DND-41 (cell line): ENCODE measurements around the gene C1QL2.
A peak's percentile ranks its signal among the peaks of the same experiment; 100 is the strongest.

Experiments used
- ATAC-seq: fragments of 200-7000 bp; cut with Tn5 transposase; 3 replicates; pipeline ENCODE4 v1.9.1; 2021; ENCODE audit warnings: low read depth; ENCODE audit not compliant: insufficient read depth
- DNase-seq: peaks from one replicate; pipeline ENCODE4 v3.0.0-alpha.2; 2020
- H2AFZ ChIP-seq: 2 replicates; pipeline ENCODE4 v1.6.0; 2012; ENCODE audit warnings: low read depth, low read length
- H3K27ac ChIP-seq: 2 replicates; pipeline ENCODE4 v1.5.1; 2012; ENCODE audit warnings: low read length, inconsistent platforms
- H3K27me3 ChIP-seq: fragments of 200-600 bp; sonication (generic); 2 replicates; pipeline ENCODE4 v1.6.0; 2012; ENCODE audit warnings: low read length, mild to moderate bottlenecking, inconsistent platforms; ENCODE audit not compliant: insufficient read depth, poor library complexity
- H3K36me3 ChIP-seq: 2 replicates; pipeline ENCODE4 v1.5.1; 2012; ENCODE audit warnings: low read length, inconsistent platforms; ENCODE audit not compliant: insufficient read depth
- H3K4me1 ChIP-seq: 2 replicates; pipeline ENCODE4 v1.5.1; 2012; ENCODE audit warnings: mild to moderate bottlenecking, low read length; ENCODE audit not compliant: insufficient read depth
- H3K4me2 ChIP-seq: 2 replicates; pipeline ENCODE4 v1.6.0; 2012; ENCODE audit warnings: mild to moderate bottlenecking, moderate library complexity, low read length, inconsistent platforms; ENCODE audit not compliant: insufficient read depth
- H3K4me3 ChIP-seq, 2 experiments: fragments of 200-600 bp in 1 of 2; shearing (Covaris generic) in 1 of 2; 2 replicates each; pipeline ENCODE4 v1.5.1; 2012 to 2016; ENCODE audit warnings: inconsistent platforms in 2 of 2, low read length in 2 of 2, mild to moderate bottlenecking in 2 of 2, low read depth in 1 of 2, moderate library complexity in 1 of 2
- H3K79me2 ChIP-seq: 2 replicates; pipeline ENCODE4 v1.6.0; 2012; ENCODE audit warnings: low read length, inconsistent platforms; ENCODE audit not compliant: insufficient read depth
- H3K9ac ChIP-seq: 2 replicates; pipeline ENCODE4 v1.6.0; 2012; ENCODE audit warnings: low read depth, mild to moderate bottlenecking, inconsistent platforms, low read length, moderate library complexity
- H3K9me3 ChIP-seq: 2 replicates; pipeline ENCODE4 v1.5.1; 2012; ENCODE audit warnings: low read length, moderate library complexity, mild to moderate bottlenecking, inconsistent platforms; ENCODE audit not compliant: insufficient read depth, severe bottlenecking
- H4K20me1 ChIP-seq: 2 replicates; pipeline ENCODE4 v1.6.0; 2012; ENCODE audit warnings: low read length; ENCODE audit not compliant: insufficient read depth
- EZH2 ChIP-seq: IDR thresholded peaks from 3 replicates; pipeline ENCODE4 v1.6.1; 2012; ENCODE audit warnings: borderline replicate concordance, low read depth, mild to moderate bottlenecking, moderate library complexity, low read length, inconsistent platforms; ENCODE audit not compliant: severe bottlenecking
- TF ChIP-seq, protein P1 (sequence below): IDR thresholded peaks from 2 replicates; pipeline ENCODE4 v1.5.1; 2012; ENCODE audit warnings: borderline replicate concordance, low read length, moderate library complexity, mild to moderate bottlenecking; ENCODE audit not compliant: poor library complexity, severe bottlenecking; ENCODE audit errors: extremely low read depth

Gene C1QL2

DNA sequence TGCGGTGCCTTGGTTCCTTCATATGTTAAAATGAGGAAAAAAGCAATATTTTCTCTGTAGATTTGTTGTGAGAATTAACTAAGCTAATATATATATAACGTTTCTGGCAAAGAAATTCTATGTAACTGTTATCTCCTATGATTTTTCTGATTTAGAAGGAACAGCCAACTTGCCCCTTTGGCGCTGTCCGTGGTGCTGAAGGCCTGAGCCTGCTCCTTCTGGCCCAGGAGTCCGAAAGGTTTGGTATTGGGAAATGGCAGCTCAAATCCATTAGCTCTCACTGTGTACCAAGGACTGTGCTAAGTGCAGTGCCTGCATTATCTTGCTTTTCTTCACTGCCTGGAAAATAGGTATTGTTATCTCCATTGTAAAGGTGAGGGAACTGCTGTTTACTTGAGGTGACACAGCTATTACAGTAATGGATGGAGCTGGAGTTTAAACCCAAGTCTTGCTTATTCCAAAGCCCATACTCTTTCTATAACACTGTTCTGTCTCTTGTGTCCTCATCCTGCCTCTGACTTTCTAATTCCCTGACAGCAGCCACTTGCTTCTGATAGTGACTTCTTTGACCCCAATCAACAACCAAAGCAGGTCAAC lies 52.2 kb downstream of the C1QL2 start:
- DNase-seq = peak; percentile 63
- Histone ChIP-seq H3K27ac (no peak overlapping the region), H3K36me3 (no peaks in the 10 kb centered on the region), H3K4me1 (no peaks in the 10 kb centered on the region), H3K27me3 (no peaks in the 10 kb centered on the region), H3K79me2 (no peaks in the 10 kb centered on the region), H3K9me3 (no peaks in the 10 kb centered on the region), H4K20me1 (no peaks in the 10 kb centered on the region), H3K4me2 (no peak overlapping the region), H3K4me3 (no peak overlapping the region), H3K9ac (no peak overlapping the region), H2AFZ (no peak overlapping the region)
- no peak for TF ChIP-seq EZH2
- TF ChIP-seq, protein P1, sequence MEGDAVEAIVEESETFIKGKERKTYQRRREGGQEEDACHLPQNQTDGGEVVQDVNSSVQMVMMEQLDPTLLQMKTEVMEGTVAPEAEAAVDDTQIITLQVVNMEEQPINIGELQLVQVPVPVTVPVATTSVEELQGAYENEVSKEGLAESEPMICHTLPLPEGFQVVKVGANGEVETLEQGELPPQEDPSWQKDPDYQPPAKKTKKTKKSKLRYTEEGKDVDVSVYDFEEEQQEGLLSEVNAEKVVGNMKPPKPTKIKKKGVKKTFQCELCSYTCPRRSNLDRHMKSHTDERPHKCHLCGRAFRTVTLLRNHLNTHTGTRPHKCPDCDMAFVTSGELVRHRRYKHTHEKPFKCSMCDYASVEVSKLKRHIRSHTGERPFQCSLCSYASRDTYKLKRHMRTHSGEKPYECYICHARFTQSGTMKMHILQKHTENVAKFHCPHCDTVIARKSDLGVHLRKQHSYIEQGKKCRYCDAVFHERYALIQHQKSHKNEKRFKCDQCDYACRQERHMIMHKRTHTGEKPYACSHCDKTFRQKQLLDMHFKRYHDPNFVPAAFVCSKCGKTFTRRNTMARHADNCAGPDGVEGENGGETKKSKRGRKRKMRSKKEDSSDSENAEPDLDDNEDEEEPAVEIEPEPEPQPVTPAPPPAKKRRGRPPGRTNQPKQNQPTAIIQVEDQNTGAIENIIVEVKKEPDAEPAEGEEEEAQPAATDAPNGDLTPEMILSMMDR = no peak
- peak; percentile 45; the same call in 1 of the 3 replicates for ATAC-seq
